ENCODE results near the gene ADGRE3.

The ADGRE3 gene

DNA sequence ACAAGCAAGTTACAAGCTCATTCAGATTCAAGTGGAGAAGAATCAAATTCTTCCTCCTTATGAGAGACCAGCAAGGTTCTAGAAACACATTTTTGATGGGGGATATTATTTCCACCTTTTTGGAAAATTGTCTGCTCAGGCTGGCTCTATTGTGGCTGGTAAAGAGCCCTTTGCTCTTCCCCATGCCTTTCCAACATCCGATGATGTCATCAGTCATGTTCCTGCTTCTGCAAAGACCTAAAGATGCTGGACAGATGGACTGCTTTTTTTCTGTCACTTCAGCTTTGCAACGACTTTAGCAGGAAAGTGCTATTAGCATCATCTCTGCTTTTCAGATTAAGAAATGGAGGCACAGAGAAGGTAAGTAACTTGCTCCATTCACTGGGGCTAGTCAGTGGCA lies 4.2 kb downstream of the ADGRE3 start:
- Histone ChIP-seq H3K36me3 (ENCODE audit: control insufficient read depth, insufficient read depth, low read length) (no peaks in the 10 kb centered on the region), H3K4me1 (ENCODE audit: control insufficient read depth, insufficient read depth, low read length) (no peaks in the 10 kb centered on the region), H3K9me3 (ENCODE audit: control insufficient read depth, insufficient read depth, low read length) (peaks cover 24% of the 10 kb centered on the region), H3K4me3 (ENCODE audit: low read depth, low read length) (no peak overlapping the region), H3K9ac (ENCODE audit: low read depth, low read length) (no peak overlapping the region), H3K27me3 (ENCODE audit: control insufficient read depth, insufficient read depth, low read length) (no peaks in the 10 kb centered on the region), H3K27ac (ENCODE audit: low read depth, low read length) (no peak overlapping the region)

DNA sequence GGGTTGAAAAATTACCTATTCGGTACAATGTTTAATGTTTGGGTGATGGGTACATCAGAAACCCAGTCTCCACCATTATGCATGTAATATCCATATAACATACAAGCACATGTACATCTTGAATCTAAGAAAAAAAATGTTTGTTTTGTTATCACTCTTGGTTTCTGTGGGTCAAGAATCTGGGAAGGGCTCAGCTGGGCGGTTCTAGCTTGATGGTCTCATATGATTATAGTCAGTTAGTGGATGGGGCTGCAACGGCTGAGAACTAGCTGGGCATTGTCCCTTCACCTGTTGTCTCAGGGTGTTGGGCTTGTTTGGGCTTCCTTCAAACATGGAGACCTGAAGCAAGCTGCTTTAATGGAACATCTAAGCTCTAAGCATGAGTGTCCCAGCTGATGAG lies 4.7 kb downstream of the ADGRE3 start:
- H3K9me3 ChIP-seq (ENCODE audit: control insufficient read depth, insufficient read depth, low read length), result peaks cover 24% of the 10 kb centered on the region
- H3K4me3 ChIP-seq (ENCODE audit: low read depth, low read length), result no peak overlapping the region
- H3K9ac ChIP-seq (ENCODE audit: low read depth, low read length), result no peak overlapping the region
- no peaks in the 10 kb centered on the region for H3K27me3 ChIP-seq (ENCODE audit: control insufficient read depth, insufficient read depth, low read length)
- no peaks in the 10 kb centered on the region for H3K36me3 ChIP-seq (ENCODE audit: control insufficient read depth, insufficient read depth, low read length)
- no peaks in the 10 kb centered on the region for H3K4me1 ChIP-seq (ENCODE audit: control insufficient read depth, insufficient read depth, low read length)
- no peak overlapping the region for H3K27ac ChIP-seq (ENCODE audit: low read depth, low read length)

DNA sequence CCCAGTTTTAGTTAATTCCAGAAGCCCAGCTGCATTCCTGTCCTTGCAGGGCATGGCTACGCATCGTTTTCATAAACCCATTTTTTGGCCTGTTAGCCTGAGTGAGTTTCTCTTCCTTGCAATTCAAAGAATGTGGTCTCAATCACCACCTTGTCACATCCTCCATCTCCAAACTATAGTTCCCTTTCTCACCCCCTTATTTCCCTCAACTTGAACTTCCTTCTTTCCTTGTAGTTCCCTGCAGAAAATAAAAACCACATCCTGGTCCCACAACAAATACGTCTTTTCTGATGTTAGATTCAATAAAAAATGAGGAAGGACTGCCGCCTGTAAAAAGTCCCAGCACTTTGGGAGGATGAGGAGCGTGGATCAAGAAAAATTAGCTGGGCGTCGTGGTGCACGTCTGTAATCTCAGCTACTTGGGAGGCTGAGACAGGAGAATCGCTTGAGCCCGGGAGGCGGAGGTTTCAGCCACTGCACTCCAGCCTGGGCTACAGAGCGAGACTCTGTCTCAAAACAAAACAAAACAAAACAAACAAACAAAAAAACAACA lies 13.2 kb downstream of the ADGRE3 start:
- Histone ChIP-seq H3K9ac (ENCODE audit: low read depth, low read length) (no peak overlapping the region), H3K27me3 (ENCODE audit: control insufficient read depth, insufficient read depth, low read length) (no peaks in the 10 kb centered on the region), H3K27ac (ENCODE audit: low read depth, low read length) (no peak overlapping the region), H3K36me3 (ENCODE audit: control insufficient read depth, insufficient read depth, low read length) (no peaks in the 10 kb centered on the region), H3K4me3 (ENCODE audit: low read depth, low read length) (no peak overlapping the region), H3K9me3 (ENCODE audit: control insufficient read depth, insufficient read depth, low read length) (no peaks in the 10 kb centered on the region; the same call in 1 of the 2 replicates), H3K4me1 (ENCODE audit: control insufficient read depth, insufficient read depth, low read length) (no peaks in the 10 kb centered on the region)

DNA sequence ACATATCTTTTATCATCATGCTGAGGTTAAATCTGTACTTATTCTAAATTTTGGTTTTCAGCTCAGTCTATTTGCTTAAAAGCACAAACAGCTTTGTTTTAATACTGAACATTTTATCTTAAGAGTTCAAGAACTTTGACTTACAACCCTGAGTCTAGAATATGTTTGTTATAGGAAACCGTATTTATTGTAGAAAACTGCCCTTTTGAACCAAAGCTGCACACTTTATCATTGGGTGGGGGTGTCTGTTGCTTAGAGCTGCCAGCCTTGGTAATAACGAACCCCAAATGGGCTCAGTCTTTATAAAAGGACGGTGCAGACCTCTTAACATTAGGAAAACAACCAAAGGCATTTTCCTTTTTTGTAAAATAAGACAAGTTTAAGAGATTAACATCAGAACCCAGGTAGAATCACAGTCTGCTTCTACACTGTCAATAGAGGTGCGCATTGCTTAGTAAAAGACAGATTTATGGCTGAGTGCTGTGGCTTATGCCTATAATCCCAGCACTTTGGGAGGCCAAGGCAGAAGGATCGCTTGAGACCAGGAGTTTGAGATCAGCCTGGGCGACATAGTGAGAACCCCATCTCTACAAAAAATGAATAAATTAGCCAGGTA lies 14.7 kb downstream of the ADGRE3 start:
- Histone ChIP-seq H3K36me3 (ENCODE audit: control insufficient read depth, insufficient read depth, low read length) (no peaks in the 10 kb centered on the region), H3K9ac (ENCODE audit: low read depth, low read length) (no peak overlapping the region), H3K27ac (ENCODE audit: low read depth, low read length) (no peak overlapping the region), H3K4me3 (ENCODE audit: low read depth, low read length) (no peak overlapping the region), H3K4me1 (ENCODE audit: control insufficient read depth, insufficient read depth, low read length) (no peaks in the 10 kb centered on the region), H3K9me3 (ENCODE audit: control insufficient read depth, insufficient read depth, low read length) (no peaks in the 10 kb centered on the region), H3K27me3 (ENCODE audit: control insufficient read depth, insufficient read depth, low read length) (no peaks in the 10 kb centered on the region)

DNA sequence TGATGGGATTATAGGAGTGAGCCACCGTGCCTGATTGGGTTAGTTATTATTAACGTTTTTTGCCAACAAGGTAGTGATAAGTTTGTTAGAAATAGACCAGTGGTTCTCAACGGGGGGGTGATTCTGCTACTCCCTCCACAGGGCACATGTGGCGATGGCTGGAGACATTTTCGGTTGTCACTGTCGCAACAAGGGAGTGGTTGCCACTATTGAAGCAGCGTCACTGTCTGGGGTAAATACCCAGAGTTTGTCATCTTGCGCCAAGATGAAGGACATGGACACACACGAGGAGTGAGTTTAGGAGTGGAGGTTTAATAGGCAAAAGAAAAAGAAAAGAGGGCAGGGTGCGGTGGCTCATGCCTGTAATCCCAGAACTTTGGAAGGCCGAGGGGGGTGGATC lies 18.9 kb downstream of the ADGRE3 start:
- Histone ChIP-seq H3K4me1 (ENCODE audit: control insufficient read depth, insufficient read depth, low read length) (no peaks in the 10 kb centered on the region), H3K27ac (ENCODE audit: low read depth, low read length) (no peak overlapping the region), H3K36me3 (ENCODE audit: control insufficient read depth, insufficient read depth, low read length) (no peaks in the 10 kb centered on the region), H3K4me3 (ENCODE audit: low read depth, low read length) (no peak overlapping the region), H3K27me3 (ENCODE audit: control insufficient read depth, insufficient read depth, low read length) (no peaks in the 10 kb centered on the region), H3K9ac (ENCODE audit: low read depth, low read length) (no peak overlapping the region), H3K9me3 (ENCODE audit: control insufficient read depth, insufficient read depth, low read length) (peaks cover 6% of the 10 kb centered on the region)

DNA sequence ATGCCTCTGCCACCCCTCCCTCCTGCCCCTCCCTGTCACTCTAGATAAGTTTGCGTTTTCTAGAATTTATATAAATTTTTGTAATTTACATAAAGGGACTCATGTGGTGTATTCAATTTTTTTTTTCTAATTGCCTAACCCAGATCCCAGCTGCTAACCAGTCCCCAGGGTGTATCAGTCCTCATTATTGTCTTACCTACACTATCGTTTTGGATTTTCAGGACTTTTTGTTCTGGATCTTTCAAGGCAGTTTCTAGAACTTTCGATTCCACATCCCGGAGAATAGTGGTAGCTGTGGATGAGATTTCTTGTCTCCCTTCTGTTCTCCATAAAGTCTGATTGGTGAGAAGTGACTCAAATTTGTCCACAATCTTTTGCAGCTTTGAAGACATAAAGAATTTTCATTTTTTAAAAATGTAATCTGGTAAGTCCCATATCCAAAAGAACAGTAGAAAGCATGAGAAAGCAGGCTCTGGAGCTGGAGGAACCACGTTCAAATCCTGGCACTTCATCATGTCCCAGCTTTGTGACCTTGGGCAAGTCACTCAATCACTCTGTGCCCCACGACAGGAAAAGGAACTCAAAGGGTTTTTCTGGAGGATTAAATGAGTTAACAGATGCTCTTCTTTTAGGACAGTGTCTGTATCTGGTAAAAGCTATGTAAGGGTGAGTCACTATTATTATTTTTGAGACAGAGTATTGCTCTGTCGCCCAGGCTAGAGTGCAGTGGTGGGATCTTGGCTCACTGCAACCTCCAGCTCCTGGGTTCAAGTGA lies 19.7 kb downstream of the ADGRE3 start:
- H3K4me1 ChIP-seq (ENCODE audit: control insufficient read depth, insufficient read depth, low read length), result no peaks in the 10 kb centered on the region
- no peak overlapping the region for H3K4me3 ChIP-seq (ENCODE audit: low read depth, low read length)
- H3K27me3 ChIP-seq (ENCODE audit: control insufficient read depth, insufficient read depth, low read length), result no peaks in the 10 kb centered on the region
- H3K9ac ChIP-seq (ENCODE audit: low read depth, low read length), result no peak overlapping the region
- H3K9me3 ChIP-seq (ENCODE audit: control insufficient read depth, insufficient read depth, low read length), result peaks cover 6% of the 10 kb centered on the region
- H3K36me3 ChIP-seq (ENCODE audit: control insufficient read depth, insufficient read depth, low read length), result no peaks in the 10 kb centered on the region
- H3K27ac ChIP-seq (ENCODE audit: low read depth, low read length), result no peak overlapping the region

DNA sequence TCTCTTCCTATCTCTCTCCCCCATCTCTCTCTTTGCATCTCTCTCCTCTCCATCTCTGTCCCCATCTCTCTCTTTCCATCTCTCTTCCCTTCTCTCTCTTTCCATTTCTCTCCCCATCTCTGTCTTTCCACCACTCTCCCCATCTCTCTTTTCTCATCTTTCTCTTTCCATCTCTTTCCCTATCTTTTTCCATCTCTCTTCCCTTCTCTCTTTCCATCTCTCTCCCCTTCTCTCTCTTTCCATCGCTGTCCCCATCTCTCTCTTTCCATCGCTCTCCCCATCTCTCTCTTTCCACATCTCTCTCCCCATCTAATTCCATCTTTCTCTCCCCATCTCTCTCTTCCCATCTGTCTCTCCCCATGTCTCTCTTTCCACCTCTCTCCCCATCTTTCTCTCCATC lies 24.5 kb downstream of the ADGRE3 start:
- Histone ChIP-seq H3K27me3 (ENCODE audit: control insufficient read depth, insufficient read depth, low read length) (no peaks in the 10 kb centered on the region), H3K9me3 (ENCODE audit: control insufficient read depth, insufficient read depth, low read length) (peaks cover 15% of the 10 kb centered on the region), H3K36me3 (ENCODE audit: control insufficient read depth, insufficient read depth, low read length) (no peaks in the 10 kb centered on the region), H3K4me3 (ENCODE audit: low read depth, low read length) (no peak overlapping the region), H3K9ac (ENCODE audit: low read depth, low read length) (no peak overlapping the region), H3K27ac (ENCODE audit: low read depth, low read length) (no peak overlapping the region), H3K4me1 (ENCODE audit: control insufficient read depth, insufficient read depth, low read length) (no peaks in the 10 kb centered on the region)

DNA sequence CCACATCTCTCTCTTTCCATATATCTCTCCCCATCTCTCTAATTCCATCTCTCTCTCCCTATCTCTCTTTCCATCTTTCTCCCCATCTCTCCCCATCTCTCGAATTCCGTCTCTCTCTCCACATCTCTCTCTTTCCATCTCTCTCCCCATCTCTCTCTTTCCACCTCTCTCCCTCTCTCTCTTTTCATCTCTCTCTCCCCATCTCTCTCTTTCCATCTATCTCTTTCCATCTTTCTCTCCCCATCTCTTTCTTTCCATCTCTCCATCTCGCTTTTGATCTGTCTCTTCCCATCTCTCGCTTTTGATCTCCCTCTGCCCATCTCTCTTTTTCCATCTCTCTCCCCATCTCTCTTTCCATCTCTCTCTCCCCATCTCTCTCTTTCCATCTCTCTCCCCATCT lies 25.6 kb downstream of the ADGRE3 start:
- H3K36me3 ChIP-seq (ENCODE audit: control insufficient read depth, insufficient read depth, low read length), result no peaks in the 10 kb centered on the region

DNA sequence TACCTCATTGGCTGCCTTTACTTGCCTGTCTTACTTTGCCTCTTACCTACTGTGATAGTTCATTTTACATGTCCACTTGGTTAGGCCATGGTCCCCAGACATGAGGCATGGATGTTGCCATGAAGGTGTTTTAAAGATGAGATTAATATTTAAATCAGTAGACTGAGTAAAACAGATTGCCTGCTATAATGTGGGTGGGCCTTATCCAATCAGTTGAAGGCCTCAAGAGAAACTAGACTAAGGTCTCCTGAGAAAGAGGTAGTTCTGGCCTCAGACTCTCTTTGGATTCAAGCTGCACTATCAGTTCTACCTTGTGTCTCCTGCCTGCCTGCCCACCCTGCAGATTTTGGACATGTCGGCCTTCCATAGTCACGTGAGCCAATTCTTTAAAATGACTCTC lies 26.1 kb downstream of the ADGRE3 start:
- no peaks in the 10 kb centered on the region for H3K36me3 ChIP-seq (ENCODE audit: control insufficient read depth, insufficient read depth, low read length)
- H3K9me3 ChIP-seq (ENCODE audit: control insufficient read depth, insufficient read depth, low read length), result peaks cover 28% of the 10 kb centered on the region
- no peaks in the 10 kb centered on the region for H3K27me3 ChIP-seq (ENCODE audit: control insufficient read depth, insufficient read depth, low read length)
- no peaks in the 10 kb centered on the region for H3K4me1 ChIP-seq (ENCODE audit: control insufficient read depth, insufficient read depth, low read length)
- H3K9ac ChIP-seq (ENCODE audit: low read depth, low read length), result no peak overlapping the region
- H3K4me3 ChIP-seq (ENCODE audit: low read depth, low read length), result no peak overlapping the region
- H3K27ac ChIP-seq (ENCODE audit: low read depth, low read length), result no peak overlapping the region

More for the DNA sequence above, 25.6 kb downstream of the ADGRE3 start:
- Histone ChIP-seq H3K27me3 (ENCODE audit: control insufficient read depth, insufficient read depth, low read length) (no peaks in the 10 kb centered on the region), H3K4me1 (ENCODE audit: control insufficient read depth, insufficient read depth, low read length) (no peaks in the 10 kb centered on the region), H3K27ac (ENCODE audit: low read depth, low read length) (no peak overlapping the region), H3K4me3 (ENCODE audit: low read depth, low read length) (no peak overlapping the region), H3K9ac (ENCODE audit: low read depth, low read length) (no peak overlapping the region), H3K9me3 (ENCODE audit: control insufficient read depth, insufficient read depth, low read length) (peaks cover 25% of the 10 kb centered on the region)

DNA sequence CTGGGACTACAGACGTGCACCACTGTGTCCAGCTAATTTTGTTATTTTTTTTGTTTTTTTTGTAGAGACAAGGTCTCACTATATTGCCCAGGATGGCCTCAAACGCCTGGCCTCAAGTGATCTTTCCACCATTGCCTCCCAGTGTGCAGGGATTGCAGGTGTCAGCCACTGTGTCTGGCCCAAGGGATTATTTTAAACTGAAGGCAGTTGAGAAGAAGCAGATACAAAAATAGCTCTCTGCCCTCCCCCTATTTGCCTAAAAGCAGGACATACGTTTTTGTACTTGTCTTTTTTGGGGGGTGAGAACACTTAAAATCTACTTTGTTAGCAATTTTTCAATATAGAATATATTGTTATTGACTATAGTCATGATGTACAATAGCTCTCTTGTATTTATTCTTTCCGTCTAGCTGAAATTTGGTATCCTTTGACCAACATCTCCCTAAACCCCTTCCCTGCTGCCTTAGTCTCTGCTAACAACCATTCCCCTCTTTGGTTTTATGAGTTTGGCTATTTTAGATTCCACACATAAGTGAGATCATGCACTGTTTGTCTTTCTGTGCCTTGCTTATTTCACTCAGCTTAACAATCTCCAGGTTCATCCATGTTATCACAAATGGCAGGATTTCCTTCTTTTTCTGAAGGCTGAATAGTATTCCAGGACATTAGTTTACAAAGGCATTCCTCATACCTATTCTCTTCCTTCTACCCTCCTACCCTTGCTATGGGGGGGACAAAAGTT lies 34.9 kb downstream of the ADGRE3 start:
- no peak overlapping the region for H3K4me3 ChIP-seq (ENCODE audit: low read depth, low read length)
- no peaks in the 10 kb centered on the region for H3K4me1 ChIP-seq (ENCODE audit: control insufficient read depth, insufficient read depth, low read length)
- peaks cover 24% of the 10 kb centered on the region for H3K9me3 ChIP-seq (ENCODE audit: control insufficient read depth, insufficient read depth, low read length)
- no peaks in the 10 kb centered on the region for H3K27me3 ChIP-seq (ENCODE audit: control insufficient read depth, insufficient read depth, low read length)
- no peak overlapping the region for H3K27ac ChIP-seq (ENCODE audit: low read depth, low read length)
- no peaks in the 10 kb centered on the region for H3K36me3 ChIP-seq (ENCODE audit: control insufficient read depth, insufficient read depth, low read length)
- no peak overlapping the region for H3K9ac ChIP-seq (ENCODE audit: low read depth, low read length)

DNA sequence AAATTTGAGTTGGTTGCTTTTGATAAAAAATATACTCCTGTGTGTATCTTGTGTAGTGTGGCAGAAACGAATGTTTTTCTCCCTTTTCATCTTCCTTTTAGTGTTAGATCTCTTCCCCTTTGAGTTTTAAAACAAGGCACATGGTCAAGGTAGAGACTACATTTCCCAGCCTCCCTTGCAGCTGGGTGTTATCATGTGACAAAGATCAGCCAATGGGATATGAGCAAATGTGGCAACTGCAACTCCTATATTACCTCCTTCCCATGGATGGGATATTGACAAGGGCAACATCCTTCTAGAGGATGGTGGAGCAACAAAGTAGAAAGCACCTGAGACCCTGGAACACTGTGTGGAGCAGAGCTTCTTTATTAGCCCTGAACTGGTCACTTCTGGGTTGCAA lies 42.4 kb downstream of the ADGRE3 start:
- Histone ChIP-seq H3K4me3 (ENCODE audit: low read depth, low read length) (no peak overlapping the region), H3K36me3 (ENCODE audit: control insufficient read depth, insufficient read depth, low read length) (no peaks in the 10 kb centered on the region), H3K4me1 (ENCODE audit: control insufficient read depth, insufficient read depth, low read length) (no peaks in the 10 kb centered on the region), H3K27me3 (ENCODE audit: control insufficient read depth, insufficient read depth, low read length) (no peaks in the 10 kb centered on the region), H3K9me3 (ENCODE audit: control insufficient read depth, insufficient read depth, low read length) (peaks cover 17% of the 10 kb centered on the region), H3K9ac (ENCODE audit: low read depth, low read length) (no peak overlapping the region), H3K27ac (ENCODE audit: low read depth, low read length) (no peak overlapping the region)
